GM23338 (cell line): ENCODE measurements around the gene NT5C2.

ENCODE experiments used
- CREB1 ChIP-seq: fragments of 250-450 bp; sonication (Bioruptor Pico); IDR thresholded peaks from 2 replicates; pipeline ENCODE4 v1.5.0; 2020; ENCODE audit warnings: low read depth, mild to moderate bottlenecking, moderate library complexity
- CTCF ChIP-seq, 2 experiments: fragments of 200-600 bp in 1 of 2; sonication (generic) in 1 of 2; conservative IDR thresholded peaks; 2 replicates each; pipeline versions ENCODE4 v1.5.1 to v1.6.1; 2016 to 2017; ENCODE audit warnings: antibody characterized with exemption in 2 of 2, low read depth in 2 of 2, mild to moderate bottlenecking in 2 of 2, moderate library complexity in 1 of 2
- EZH2 ChIP-seq: fragments of 200-600 bp; sonication (generic); IDR thresholded peaks from one replicate; pipeline ENCODE4 v1.8.0; 2017; ENCODE audit warnings: antibody characterized with exemption, mild to moderate bottlenecking, low read depth; ENCODE audit not compliant: unreplicated experiment
- EZH2phosphoT487 ChIP-seq: fragments of 200-600 bp; sonication (generic); IDR thresholded peaks from one replicate; pipeline ENCODE4 v1.8.1; 2018; ENCODE audit warnings: antibody characterized with exemption; ENCODE audit not compliant: unreplicated experiment
- NANOG ChIP-seq: IDR thresholded peaks from 2 replicates; pipeline ENCODE4 v1.6.1; 2016; ENCODE audit warnings: antibody characterized with exemption, borderline replicate concordance
- POLR2AphosphoS5 ChIP-seq: IDR thresholded peaks from 2 replicates; pipeline ENCODE4 v1.6.1; 2016; ENCODE audit warnings: antibody characterized with exemption, low read depth
- REST ChIP-seq: IDR thresholded peaks from one replicate; pipeline ENCODE4 v1.6.1; 2018; ENCODE audit warnings: antibody characterized with exemption; ENCODE audit not compliant: unreplicated experiment
- ZNF114 ChIP-seq: fragments of 250-450 bp; sonication (Bioruptor Pico); IDR thresholded peaks from 2 replicates; pipeline ENCODE4 v1.5.0; 2020; ENCODE audit warnings: mild to moderate bottlenecking, moderate library complexity

- TF ChIP-seq CTCF (conservative IDR thresholded peaks at IDR 0.05; ENCODE audit: low read depth in 2 of 2) = peak in 1 of 2 experiments; percentile 36; a peak in 2 of 4 replicates
- TF ChIP-seq ZNF114 (CRISPR knock-in tag) = no peak
- TF ChIP-seq REST = no peak
- TF ChIP-seq EZH2 = no peak
- TF ChIP-seq POLR2AphosphoS5 = no peak
- no peak for TF ChIP-seq EZH2phosphoT487
- TF ChIP-seq NANOG = no peak
- TF ChIP-seq CREB1 = no peak
Observed at GRCh38 chr10:103062854-103063590, 130.1 kb downstream of the NT5C2 start.
